ENCODE measurements around the gene ATP10A. TPM values are rescaled to one million over a fixed set of nuclear protein-coding genes. Genes with fewer than 3 reads are reported as not detected.

Gene ATP10A
- total RNA-seq, 1 experiment from 2014 or later = not detected

GRCh38 chr15:25879438-25879837 lies 16.3 kb upstream of the ATP10A start:
- no TSS peak for BruUV-seq (replicated peaks)
- no peak overlapping the region for H3K27ac Mint-ChIP-seq (ENCODE audit: low read depth, unreplicated experiment)
- DNase-seq (ENCODE audit: unreplicated experiment) = no peak
- H3K27me3 Mint-ChIP-seq (ENCODE audit: insufficient read depth, unreplicated experiment) = no peaks in the 10 kb centered on the region
- intact Hi-C loops (cut with micrococcal nuclease) = no loop called here
- no peak for TF ChIP-seq CTCF (IDR thresholded peaks at IDR 0.05; ENCODE audit: unreplicated experiment)
- H3K36me3 Mint-ChIP-seq (ENCODE audit: insufficient read depth, unreplicated experiment) = no peaks in the 10 kb centered on the region
- no peak overlapping the region for H3K4me3 Mint-ChIP-seq (ENCODE audit: unreplicated experiment)
- POLR2A ChIA-PET = no interaction called here
- no peaks in the 10 kb centered on the region for H3K4me1 Mint-ChIP-seq (ENCODE audit: insufficient read depth, unreplicated experiment)
- CTCF ChIA-PET = interaction anchor here (0.7 kb wide), 1 partner anchor 152 kb away, joined by 3 read pairs; no protein-coding TSS in a partner anchor
- H3K9me3 Mint-ChIP-seq (ENCODE audit: unreplicated experiment) = peaks cover 51% of the 10 kb centered on the region

- no peak for TF ChIP-seq CTCF (IDR thresholded peaks at IDR 0.05; ENCODE audit: unreplicated experiment)
- no peak overlapping the region for H3K27ac Mint-ChIP-seq (ENCODE audit: low read depth, unreplicated experiment)
- no TSS peak for BruUV-seq (replicated peaks)
- H3K36me3 Mint-ChIP-seq (ENCODE audit: insufficient read depth, unreplicated experiment) = no peaks in the 10 kb centered on the region
- POLR2A ChIA-PET = no interaction called here
- DNase-seq (ENCODE audit: unreplicated experiment) = no peak
- CTCF ChIA-PET = no interaction called here
- H3K4me3 Mint-ChIP-seq (ENCODE audit: unreplicated experiment) = no peak overlapping the region
- no peaks in the 10 kb centered on the region for H3K27me3 Mint-ChIP-seq (ENCODE audit: insufficient read depth, unreplicated experiment)
- H3K4me1 Mint-ChIP-seq (ENCODE audit: insufficient read depth, unreplicated experiment) = no peaks in the 10 kb centered on the region
- intact Hi-C loops (cut with micrococcal nuclease) = no loop called here
- peaks cover 34% of the 10 kb centered on the region for H3K9me3 Mint-ChIP-seq (ENCODE audit: unreplicated experiment)
Measured at GRCh38 chr15:25877681-25878080, 14.6 kb upstream of the ATP10A start.

- Mint-ChIP-seq H3K9me3 (ENCODE audit: unreplicated experiment) (peaks cover 32% of the 10 kb centered on the region), H3K4me1 (ENCODE audit: insufficient read depth, unreplicated experiment) (no peaks in the 10 kb centered on the region), H3K27me3 (ENCODE audit: insufficient read depth, unreplicated experiment) (no peaks in the 10 kb centered on the region), H3K4me3 (ENCODE audit: unreplicated experiment) (no peak overlapping the region), H3K27ac (ENCODE audit: low read depth, unreplicated experiment) (no peak overlapping the region), H3K36me3 (ENCODE audit: insufficient read depth, unreplicated experiment) (no peaks in the 10 kb centered on the region)
- DNase-seq (ENCODE audit: unreplicated experiment) = no peak
- intact Hi-C loops (cut with micrococcal nuclease) = no loop called here
- POLR2A ChIA-PET = no interaction called here
- no peak for TF ChIP-seq CTCF (IDR thresholded peaks at IDR 0.05; ENCODE audit: unreplicated experiment)
- no TSS peak for BruUV-seq (replicated peaks)
- CTCF ChIA-PET = interaction anchor here (0.7 kb wide), 1 partner anchor 68 kb away, joined by 3 read pairs; no protein-coding TSS in a partner anchor
Measured at GRCh38 chr15:25876231-25877140, 13.4 kb upstream of the ATP10A start.

GRCh38 chr15:25875566-25875965 lies 12.4 kb upstream of the ATP10A start:
- Mint-ChIP-seq H3K27me3 (ENCODE audit: insufficient read depth, unreplicated experiment) (no peaks in the 10 kb centered on the region), H3K27ac (ENCODE audit: low read depth, unreplicated experiment) (no peak overlapping the region), H3K4me3 (ENCODE audit: unreplicated experiment) (no peak overlapping the region), H3K4me1 (ENCODE audit: insufficient read depth, unreplicated experiment) (no peaks in the 10 kb centered on the region), H3K9me3 (ENCODE audit: unreplicated experiment) (peaks cover 32% of the 10 kb centered on the region), H3K36me3 (ENCODE audit: insufficient read depth, unreplicated experiment) (no peaks in the 10 kb centered on the region)
- intact Hi-C loops (cut with micrococcal nuclease) = no loop called here
- TF ChIP-seq CTCF (IDR thresholded peaks at IDR 0.05; ENCODE audit: unreplicated experiment) = no peak
- ChIA-PET CTCF (no interaction called here), POLR2A (no interaction called here)
- BruUV-seq (replicated peaks) = no TSS peak
- no peak for DNase-seq (ENCODE audit: unreplicated experiment)
